ENCODE results near the gene ITGA8. TPM values are rescaled to one million over a fixed set of nuclear protein-coding genes. Genes with fewer than 3 reads are reported as not detected.

Gene ITGA8
- total and polyA plus RNA-seq, 8 donors = 1.7 to 55.8 (median 22.0) TPM

- Histone ChIP-seq H3K36me3 (no peaks in the 10 kb centered on the region), H3K4me3 (no peak overlapping the region), H3K27me3 (peaks cover 0 to 7% (median 0%) of the 10 kb centered on the region in 3 donors), H3K9me3 (no peaks in the 10 kb centered on the region), H3K4me1 (peaks cover 0 to 9% (median 0%) of the 10 kb centered on the region in 4 donors), H3K27ac (peak overlapping the region in 2 of 5 donors; percentile 59 to 68)
- TF ChIP-seq POLR2AphosphoS5 (IDR thresholded peaks at IDR 0.05) = no peak
- TF ChIP-seq EP300 (IDR thresholded peaks at IDR 0.05) = no peak
- 64 to 75% (median 68%) methylated on average over 9 of the region's 9 CpGs for WGBS, 5 donors
- DNase-seq = peak in 1 of 2 donors; percentile 54
- intact Hi-C loops (cut with DNase I; ENCODE audit: low total_unique reads) = no loop called here
Measured at GRCh38 chr10:15739254-15739970, 19.7 kb upstream of the ITGA8 start.

DNA sequence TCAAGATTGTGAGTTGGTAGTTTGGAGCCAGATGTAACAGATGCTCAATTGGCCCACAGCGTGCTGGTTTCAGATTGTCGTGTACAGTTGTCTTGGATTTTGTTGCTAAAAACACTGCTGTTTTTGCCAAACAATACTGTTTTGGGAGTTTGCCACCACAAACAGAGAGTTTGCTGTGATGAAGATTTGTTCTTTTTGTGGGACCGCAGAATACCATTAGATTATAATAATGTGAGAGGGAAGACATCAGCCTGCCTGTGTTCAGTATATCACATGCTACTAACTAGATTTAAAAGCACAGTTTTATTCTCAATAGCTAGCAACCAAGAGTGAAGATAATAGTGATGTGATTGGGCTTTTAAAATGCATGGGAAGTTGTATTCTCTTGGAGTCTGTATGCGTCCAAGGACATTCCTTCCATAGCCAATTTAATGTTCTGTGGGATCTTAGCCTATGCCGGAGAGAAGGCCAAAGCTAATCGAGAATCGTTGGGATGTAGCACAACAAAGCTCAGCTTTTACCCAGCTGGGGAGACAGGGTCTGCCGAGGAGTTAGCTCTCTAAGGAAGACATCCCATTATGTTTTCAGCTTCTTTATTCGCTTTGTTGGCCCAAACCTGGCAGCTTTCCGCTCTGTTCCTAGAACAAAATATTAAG, 18.7 kb upstream of the ITGA8 start:
- H3K27me3 ChIP-seq = peaks cover 0 to 7% (median 0%) of the 10 kb centered on the region in 3 donors
- no peaks in the 10 kb centered on the region for H3K36me3 ChIP-seq
- no peaks in the 10 kb centered on the region for H3K9me3 ChIP-seq
- 64 to 80% (median 78%) methylated on average over 10 of the region's 10 CpGs for WGBS, 5 donors
- H3K4me1 ChIP-seq = peaks cover 0 to 9% (median 0%) of the 10 kb centered on the region in 4 donors
- DNase-seq = peak in 1 of 2 donors; percentile 89
- no peak overlapping the region for H3K4me3 ChIP-seq
- intact Hi-C loops (cut with DNase I; ENCODE audit: low total_unique reads) = no loop called here
- no peak for TF ChIP-seq EP300 (IDR thresholded peaks at IDR 0.05)
- TF ChIP-seq POLR2A (IDR thresholded peaks at IDR 0.05) = no peak
- TF ChIP-seq, protein P1, sequence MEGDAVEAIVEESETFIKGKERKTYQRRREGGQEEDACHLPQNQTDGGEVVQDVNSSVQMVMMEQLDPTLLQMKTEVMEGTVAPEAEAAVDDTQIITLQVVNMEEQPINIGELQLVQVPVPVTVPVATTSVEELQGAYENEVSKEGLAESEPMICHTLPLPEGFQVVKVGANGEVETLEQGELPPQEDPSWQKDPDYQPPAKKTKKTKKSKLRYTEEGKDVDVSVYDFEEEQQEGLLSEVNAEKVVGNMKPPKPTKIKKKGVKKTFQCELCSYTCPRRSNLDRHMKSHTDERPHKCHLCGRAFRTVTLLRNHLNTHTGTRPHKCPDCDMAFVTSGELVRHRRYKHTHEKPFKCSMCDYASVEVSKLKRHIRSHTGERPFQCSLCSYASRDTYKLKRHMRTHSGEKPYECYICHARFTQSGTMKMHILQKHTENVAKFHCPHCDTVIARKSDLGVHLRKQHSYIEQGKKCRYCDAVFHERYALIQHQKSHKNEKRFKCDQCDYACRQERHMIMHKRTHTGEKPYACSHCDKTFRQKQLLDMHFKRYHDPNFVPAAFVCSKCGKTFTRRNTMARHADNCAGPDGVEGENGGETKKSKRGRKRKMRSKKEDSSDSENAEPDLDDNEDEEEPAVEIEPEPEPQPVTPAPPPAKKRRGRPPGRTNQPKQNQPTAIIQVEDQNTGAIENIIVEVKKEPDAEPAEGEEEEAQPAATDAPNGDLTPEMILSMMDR (IDR thresholded peaks at IDR 0.05) = no peak
- no peak for TF ChIP-seq POLR2AphosphoS5 (IDR thresholded peaks at IDR 0.05)
- H3K27ac ChIP-seq = peak overlapping the region in 4 of 5 donors; percentile 33 to 68 (median 57)

GRCh38 chr10:15737656-15738055, 17.9 kb upstream of the ITGA8 start:
- TF ChIP-seq POLR2AphosphoS5 (IDR thresholded peaks at IDR 0.05) (no peak), EP300 (IDR thresholded peaks at IDR 0.05) (no peak), POLR2A (IDR thresholded peaks at IDR 0.05) (no peak)
- TF ChIP-seq, protein P1 (IDR thresholded peaks at IDR 0.05) = no peak
- Histone ChIP-seq H3K36me3 (no peaks in the 10 kb centered on the region), H3K27me3 (peaks cover 0 to 7% (median 0%) of the 10 kb centered on the region in 3 donors), H3K9me3 (no peaks in the 10 kb centered on the region), H3K4me3 (no peak overlapping the region), H3K27ac (peak overlapping the region in 3 of 5 donors; percentile 37 to 59 (median 42)), H3K4me1 (peaks cover 0 to 9% (median 0%) of the 10 kb centered on the region in 4 donors)
- DNase-seq = no peak
- WGBS, 5 donors = 73 to 95% (median 78%) methylated on average over 5 of the region's 5 CpGs
- intact Hi-C loops (cut with DNase I; ENCODE audit: low total_unique reads) = no loop called here

DNA sequence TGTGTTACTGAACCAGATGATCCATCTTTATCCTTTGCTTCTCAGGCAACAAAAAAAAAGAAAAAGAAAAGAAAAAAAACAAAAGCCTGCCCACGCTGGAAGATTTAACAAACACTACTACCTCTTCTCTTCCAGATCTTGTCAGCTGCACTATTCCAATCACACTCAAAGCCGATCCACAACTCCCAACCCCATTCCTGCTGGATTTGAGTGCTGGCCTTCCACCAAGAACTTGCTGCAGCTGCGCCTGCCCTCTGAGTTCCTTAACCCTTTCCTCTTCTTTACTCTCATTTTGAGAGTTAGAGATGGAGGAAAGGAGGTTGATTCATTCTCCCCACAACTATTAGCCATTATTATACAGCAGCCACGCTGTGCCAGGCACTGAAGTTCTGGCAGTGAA, 16.0 kb upstream of the ITGA8 start:
- Histone ChIP-seq H3K36me3 (no peaks in the 10 kb centered on the region), H3K4me1 (peaks cover 0 to 9% (median 0%) of the 10 kb centered on the region in 4 donors), H3K27me3 (peaks cover 0 to 7% (median 0%) of the 10 kb centered on the region in 3 donors), H3K9me3 (no peaks in the 10 kb centered on the region), H3K4me3 (no peak overlapping the region), H3K27ac (peak overlapping the region in 2 of 5 donors; percentile 16 to 34)
- intact Hi-C loops (cut with DNase I; ENCODE audit: low total_unique reads) = no loop called here
- TF ChIP-seq POLR2AphosphoS5 (IDR thresholded peaks at IDR 0.05) (no peak), POLR2A (IDR thresholded peaks at IDR 0.05) (no peak), EP300 (IDR thresholded peaks at IDR 0.05) (no peak)
- TF ChIP-seq, protein P1 (IDR thresholded peaks at IDR 0.05) = no peak
- DNase-seq = peak in 1 of 2 donors; percentile 81
- WGBS, 5 donors = 20 to 33% (median 29%) methylated on average over 4 of the region's 4 CpGs

Data from stomach (tissue), 9 donors.